Renal cortex interstitium (tissue), 11 donors: Measurements from ENCODE around the gene PLA2G2C. TPM values are rescaled to one million over a fixed set of nuclear protein-coding genes. Genes with fewer than 3 reads are reported as not detected.

Experiments
- DNase-seq, 11 donors: peaks; one replicate each; pipeline ENCODE4 v3.0.0-alpha.2; 2013; ENCODE audit warnings: low read depth in 9 of 11, low spot score in 4 of 11; ENCODE audit errors: extremely low read depth in 1 of 11
- polyA plus RNA-seq, 3 donors: library from polyadenylated mRNA; unstranded; fragments of 120-200 nt; gene quantifications; one replicate each; pipeline ENCODE4 v1.2.1, GENCODE V29; 2013; ENCODE audit not compliant: insufficient read length in 3 of 3

PLA2G2C gene
- polyA plus RNA-seq, 3 donors, result 0.11 to 0.33 TPM; not detected in 1

DNA sequence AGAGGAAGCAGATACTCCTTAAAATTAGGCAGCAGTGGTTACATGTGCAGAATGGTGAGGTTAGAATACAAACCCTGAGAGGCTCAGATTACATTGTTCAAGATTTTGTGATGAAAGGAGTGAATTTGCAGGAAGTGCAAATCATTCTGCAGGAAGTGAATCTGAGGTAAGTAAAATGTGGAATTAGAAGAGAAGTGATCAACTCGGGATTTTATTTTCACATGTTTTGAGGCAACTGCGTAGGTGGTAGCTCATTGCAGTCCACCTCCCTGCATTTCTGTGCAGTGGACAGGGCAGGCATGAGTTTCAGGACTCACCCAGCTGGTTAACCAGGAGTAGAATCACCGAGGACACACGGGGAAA lies 2.1 kb upstream of the PLA2G2C start:
- no peak for DNase-seq

DNA sequence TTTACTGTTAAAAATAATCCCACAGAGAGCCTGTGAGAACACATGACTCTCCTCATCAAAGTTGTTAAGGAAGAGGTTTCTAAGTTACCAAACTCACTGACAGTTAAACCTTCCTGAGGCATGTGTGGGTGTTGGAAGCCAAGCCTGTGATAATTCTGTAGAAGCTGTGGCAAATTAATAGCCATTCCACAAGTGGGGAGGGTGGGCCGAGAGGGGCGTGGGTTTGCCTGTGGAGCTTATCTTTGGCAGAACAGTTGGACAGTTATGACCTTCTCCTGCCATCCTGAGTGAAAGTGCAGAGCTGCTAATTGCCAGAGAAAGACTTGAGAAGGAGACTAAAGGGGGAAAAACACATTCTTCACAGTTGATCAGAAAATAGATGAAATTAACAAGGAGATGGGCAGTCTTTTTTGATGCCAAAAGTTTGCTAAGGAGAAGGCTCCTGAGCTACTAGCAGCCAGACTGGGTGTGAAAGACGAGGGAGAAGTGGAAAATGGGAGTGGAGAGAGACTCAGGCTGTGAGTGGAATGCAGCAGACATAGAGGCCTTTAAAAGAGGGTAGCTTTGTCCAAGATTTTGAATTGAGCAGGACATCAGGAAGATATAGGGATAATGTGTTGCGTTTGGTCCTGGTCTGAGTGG lies 1.6 kb upstream of the PLA2G2C start:
- no peak for DNase-seq

DNA sequence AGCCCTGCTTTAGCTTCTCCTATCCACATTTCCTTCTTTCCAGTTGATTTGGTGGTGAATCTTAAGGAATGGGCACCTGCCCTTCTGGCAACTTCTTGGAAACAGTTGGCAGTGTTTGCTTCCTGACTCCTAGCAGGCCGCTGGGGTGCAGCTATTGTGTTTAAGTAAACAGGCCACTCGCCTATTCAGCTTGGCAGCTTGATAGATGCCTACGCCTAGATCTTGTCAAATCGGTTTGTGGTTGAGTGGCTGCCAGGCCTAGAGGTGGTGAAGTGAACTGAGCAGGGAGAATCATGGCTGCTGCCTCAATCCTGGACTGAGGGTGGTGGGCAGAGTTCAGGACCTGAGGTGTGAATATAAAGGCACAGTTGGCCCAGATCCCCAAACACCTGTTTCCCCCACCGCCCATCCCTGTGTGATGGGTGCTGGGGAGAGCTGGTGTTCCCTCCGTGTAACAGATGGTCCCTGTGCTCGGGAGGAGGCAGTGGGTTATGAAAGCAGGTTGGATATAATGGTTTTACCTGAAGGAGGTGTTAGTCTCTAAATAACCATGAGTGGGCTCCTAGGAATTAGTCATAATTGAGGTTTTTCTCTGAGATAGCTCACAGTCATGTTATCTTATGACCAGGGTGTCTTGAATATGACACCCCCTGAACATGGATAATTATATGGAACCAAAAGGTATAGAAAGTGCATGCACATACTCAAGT lies 940 bp upstream of the PLA2G2C start:
- no peak for DNase-seq

DNA sequence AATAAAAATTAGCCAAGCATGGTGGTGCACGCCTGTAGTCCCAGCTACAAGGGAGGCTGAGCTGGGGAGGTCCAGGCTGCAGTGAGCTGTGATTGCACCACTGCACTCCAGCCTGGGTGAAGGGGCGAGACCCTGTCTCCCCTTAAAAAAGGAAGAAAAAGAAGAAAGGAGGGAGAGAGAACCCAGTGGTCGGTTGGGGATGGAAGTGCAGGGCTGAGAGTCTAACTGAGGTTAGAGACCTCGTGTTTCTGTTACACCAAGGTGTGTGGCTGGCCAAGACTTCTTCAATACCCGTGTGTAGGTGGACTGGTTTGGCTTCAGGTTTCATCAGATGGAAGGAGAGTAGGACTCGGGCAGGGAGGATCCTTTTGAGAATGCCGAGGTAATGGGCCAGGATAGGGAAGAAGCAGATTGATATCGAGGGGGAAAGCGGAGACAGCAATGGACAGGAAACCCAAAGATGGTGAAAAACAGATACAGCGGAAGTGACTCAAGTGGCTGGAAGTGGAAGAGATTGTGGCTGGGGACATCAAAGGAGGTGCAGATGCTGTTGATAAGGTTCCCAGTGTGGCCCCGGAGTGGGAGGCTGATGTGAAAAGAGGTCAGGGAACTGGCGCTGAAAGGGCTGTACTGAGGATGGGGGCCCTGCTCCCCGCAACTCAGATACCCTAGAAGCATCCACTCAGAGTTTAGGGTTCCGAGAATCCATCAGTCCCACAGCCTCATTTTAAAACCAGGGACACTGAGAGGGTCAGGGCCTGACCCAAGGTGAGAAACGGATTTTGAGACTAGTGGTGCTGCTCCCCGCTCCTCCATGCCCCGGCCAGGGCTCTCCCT lies 1.1 kb downstream of the PLA2G2C start:
- no peak for DNase-seq

DNA sequence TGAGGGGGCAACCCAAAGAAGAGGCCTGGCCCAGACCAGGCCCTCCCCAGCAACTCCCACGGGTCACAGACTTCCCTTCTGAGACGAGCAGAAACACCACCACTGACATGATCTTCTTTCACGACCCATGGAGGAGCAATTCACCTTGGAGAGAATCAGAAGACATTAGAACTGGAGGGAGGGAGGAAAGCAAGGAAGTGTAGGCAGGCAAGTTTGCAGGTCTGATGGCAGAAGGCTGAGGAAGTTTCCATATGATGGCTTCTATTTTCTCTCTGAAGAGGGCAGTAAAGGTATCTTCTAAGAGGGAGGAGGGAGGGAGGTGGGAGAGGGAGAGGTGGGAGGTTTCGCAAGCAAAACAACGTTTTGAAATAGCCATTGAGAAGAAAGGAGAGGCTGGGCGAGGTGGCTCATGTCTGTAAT lies 1.8 kb downstream of the PLA2G2C start:
- no peak for DNase-seq

DNA sequence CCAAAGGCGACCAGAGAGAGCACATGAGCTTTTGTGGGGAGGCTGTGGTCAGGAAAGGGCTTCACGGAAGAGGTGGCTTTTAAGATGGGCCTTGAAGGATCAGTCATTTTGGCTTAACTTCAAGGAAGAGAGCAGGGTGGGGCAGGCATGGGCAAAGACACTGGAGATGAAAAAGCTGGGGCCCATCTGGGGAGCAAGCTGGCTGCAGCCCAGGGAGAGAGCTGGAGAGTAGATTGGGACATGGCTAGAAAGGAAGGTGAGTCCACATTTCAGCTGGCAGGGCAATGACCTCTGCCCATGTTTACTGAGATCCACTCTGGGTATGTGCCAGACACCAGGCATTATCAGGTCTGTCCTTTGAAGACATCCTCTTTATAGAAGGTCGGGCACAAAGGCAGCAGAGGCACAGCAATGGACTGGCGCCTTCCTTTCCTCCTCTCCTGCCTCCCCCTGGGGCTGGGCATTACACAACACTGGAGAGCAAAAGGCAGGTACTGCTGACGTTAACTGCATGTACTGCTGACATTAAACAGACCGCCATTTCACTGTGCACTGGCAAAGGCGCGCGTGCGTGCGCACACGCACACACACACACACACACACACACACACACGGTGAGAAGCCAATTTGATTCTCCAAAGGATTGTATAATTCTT lies 2.6 kb downstream of the PLA2G2C start:
- no peak for DNase-seq

DNA sequence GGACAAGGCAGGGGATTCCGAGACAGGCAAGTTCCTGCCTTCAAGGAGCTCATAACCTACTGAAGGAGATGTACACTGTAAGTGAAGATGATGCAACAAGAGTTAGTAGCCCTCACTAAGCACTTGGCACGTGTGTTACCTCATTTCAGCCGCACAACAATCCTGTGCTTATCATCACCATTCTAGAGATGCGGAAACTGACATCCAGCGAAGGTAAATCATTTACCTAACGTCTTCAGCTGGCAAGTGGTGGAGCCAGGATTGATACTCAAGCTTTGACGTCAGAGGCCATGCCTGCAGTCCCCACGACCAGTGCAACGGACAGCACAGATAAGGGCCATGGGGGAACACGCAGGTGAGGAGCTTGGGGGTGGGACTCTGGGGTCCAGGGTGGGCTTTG lies 3.3 kb downstream of the PLA2G2C start:
- DNase-seq, result no peak

DNA sequence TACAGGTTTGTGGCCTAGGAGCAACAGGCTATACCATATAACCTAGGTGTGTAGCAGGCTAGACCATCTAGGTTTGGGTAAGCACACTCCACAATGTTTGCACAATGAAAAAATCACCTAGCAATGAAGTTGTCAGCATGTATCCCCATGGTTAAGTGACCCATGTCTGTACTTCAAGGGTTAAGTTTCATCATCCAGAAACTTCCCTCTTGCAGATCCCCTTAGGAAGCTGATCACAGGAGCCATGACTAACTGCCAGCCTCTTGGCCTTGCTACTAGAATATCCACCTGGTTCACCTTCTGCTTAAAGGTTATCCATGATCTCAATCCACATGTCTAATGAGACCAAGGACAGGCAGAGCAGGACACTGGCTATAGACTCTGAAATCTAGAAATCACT lies 3.9 kb downstream of the PLA2G2C start:
- DNase-seq, result no peak

DNA sequence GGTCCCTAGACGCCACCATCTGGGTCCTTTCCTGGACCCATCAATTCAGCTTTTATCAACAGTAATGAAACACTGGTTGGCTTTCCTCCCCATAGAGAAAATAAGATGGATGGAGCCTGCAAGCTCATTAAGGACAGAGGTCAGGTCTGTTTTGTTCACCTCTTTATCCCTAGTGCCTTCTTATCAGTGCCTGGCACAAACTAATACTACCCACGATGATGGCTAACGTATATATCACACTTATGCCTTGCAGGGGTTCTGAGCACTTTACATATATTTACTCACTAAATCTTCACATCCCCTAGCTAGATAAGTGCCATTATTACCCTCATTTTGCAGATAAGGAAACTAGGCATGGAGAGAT lies 5.5 kb downstream of the PLA2G2C start:
- no peak for DNase-seq

DNA sequence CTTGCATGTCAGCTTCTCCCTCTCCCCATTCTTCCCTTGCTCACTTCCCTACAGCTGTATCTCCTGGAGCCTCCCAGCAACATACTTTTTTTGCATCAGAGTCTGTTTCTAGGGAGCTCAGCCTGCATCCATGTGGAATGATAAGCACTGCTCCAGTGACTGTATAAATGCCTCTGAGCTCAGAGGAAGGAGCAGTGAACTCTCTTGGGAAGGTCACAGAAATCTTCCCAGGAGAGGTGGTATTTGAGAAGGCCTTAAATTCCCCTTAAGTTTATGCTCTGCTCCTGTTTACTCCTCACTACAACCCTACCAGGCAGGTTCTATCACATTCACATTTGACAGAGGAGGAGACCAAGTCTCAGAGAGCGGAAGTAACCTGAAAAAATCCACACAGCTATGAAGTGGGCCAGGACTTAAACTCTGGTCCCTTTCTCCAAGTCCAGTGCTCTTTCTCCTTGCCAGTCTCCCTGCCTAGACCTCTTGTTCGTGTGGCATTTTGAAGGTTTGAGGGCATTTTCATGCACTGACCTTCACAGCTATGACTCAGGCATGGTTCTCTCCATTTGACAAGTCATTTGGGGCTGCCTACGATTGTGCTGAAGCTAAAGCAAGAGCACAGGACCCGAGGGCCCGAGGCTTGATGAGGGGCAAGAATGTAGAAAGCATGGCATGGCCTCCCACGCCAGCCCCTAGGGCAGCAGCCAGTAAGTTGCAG lies 6.0 kb downstream of the PLA2G2C start:
- no peak for DNase-seq

DNA sequence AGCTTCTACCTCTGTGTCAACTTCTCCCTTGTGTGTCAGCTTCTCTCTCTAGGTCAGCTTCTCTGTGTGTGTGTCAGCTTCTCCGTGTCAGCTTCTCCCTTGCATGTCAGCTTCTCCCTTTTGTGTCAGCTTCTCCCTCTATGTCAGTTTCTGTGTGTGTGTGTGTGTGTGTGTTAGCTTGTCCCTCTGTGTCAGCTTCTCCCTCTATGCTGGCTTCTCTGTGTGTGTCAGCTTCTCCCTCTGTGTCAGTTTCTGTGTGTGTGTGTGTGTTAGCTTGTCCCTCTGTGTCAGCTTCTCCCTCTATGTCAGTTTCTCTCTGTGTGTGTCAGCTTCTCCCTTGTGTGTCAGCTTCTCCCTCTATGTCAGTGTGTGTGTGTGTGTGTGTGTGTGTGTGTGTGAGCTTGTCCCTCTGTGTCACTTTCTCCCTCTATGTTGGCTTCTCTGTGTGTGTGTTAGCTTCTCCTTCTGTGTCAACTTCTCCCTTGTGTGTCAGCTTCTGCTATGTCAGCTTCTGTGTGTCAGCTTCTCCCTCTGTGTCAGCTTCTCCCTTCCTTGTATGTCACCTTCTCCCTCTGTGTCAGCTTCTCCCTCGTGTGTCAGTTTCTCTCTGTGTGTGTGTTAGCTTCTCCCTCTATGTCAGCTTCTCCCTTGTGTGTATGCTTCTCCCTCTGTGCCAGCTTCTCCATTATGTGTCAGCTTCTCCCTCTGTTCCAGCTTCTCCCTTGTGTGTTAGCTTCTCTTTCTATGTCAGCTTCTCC lies 6.8 kb downstream of the PLA2G2C start:
- DNase-seq, result no peak

DNA sequence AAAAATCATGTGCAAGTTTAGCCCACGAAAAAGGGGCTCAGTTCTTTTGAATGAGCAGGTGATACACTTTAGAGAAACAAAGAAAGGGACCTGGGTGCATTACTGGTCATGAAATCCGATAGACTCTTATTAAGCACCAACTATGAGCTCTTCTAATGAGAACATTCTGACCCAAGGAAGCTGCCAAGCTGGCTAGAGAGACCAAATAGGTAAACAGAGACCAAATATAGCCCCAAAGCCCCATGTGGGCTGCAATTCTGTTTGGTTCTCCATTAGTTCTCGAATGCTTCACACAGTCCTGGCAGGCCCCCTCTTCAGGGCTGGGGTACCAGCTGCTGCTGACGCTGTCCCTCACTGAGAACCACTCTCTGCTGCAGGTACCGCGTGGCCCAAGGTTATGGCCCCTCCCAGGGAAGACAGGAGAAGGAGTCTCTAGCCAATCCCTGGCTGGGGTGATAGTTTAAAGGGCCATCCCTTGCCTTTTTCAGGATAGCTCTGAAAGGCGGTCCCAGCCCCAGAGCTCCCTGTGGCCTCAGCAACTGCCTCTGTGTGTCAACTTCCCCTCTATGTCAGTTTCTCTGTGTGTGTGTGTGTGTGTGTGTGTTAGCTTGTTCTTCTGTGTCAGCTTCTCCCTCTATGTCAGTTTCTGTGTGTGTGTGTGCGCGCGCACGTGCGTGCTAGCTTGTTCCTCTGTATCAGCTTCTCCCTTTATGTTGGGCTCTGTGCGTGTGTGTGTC lies 7.5 kb downstream of the PLA2G2C start:
- no peak for DNase-seq

DNA sequence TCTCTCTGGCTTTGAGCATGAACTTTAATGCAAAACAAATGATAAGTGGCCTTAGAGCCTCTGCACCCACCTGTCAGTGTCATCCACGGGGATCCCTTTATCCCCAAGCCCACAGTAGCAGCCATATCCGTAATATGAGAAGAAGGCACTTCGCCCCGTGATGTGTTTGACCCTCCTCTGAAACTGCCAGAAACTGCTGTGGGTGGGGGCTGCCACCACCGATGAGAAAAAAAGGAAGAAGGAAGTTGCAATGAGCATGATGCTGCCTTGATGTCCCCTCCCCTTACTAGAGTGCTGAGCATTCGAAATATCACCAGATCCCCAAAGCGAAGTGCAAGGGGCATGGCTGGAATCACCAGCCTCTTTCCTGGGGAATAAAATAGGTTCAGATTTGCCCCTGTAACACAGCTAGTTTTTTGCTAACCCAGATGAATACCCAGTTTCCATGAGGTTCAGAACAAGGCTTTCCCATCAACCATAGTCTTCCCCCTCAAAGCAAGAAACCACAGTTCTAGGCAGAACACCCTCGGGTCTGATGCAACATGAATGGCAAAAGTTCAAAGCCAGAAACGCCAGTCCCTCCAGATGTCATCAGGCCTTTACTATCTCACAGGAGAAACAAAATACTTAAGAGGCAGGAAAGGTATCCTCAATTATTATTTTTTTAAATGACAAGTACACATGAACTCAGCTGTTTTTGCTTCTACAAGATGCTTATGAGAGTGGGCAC lies 11.2 kb downstream of the PLA2G2C start:
- DNase-seq, result no peak

DNA sequence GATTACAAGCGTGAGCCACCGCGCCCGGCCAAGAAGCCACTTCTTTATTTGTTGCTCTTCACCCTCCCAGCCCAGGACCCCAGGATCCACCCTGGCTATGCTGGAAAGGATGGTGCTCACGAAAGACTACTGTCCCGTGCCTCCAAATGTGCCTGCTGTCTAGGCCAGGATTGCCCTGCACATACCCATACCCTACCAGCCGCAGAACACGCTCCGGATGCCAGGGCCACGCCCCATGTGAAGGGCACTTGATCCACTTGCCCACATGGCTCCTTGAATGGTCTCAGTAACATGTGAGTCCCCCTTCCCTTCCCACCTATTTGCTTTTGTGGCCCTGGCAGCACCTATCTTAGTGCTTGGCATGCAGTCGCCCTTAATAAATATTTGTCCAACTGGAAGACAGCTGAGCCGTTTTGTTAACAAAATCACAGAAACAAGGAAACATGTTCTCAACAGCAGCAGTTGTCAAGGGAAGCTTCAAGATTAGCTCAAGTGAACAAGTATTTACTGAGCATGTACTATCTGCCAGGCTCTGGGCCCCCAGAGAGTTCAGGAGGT lies 14.2 kb downstream of the PLA2G2C start:
- no peak for DNase-seq

DNA sequence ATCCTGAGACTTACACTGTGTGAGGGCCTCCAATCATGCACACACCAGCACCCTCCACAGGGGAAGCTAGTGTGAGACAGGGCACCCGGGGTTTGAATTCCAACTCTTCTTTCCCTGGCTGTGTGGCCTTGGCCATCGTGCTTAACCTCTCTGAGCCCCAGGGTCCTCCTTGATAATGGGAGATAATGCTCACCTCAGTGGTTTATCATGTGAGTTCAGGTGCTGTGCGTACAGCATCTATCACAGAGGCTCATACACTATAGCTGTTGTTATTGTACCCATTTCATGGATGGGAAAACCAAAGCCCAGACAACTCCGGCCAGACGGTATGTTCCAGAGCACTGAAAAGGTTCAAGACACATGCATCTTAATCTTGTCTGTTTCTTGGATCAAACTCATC lies 16.4 kb downstream of the PLA2G2C start:
- no peak for DNase-seq

DNA sequence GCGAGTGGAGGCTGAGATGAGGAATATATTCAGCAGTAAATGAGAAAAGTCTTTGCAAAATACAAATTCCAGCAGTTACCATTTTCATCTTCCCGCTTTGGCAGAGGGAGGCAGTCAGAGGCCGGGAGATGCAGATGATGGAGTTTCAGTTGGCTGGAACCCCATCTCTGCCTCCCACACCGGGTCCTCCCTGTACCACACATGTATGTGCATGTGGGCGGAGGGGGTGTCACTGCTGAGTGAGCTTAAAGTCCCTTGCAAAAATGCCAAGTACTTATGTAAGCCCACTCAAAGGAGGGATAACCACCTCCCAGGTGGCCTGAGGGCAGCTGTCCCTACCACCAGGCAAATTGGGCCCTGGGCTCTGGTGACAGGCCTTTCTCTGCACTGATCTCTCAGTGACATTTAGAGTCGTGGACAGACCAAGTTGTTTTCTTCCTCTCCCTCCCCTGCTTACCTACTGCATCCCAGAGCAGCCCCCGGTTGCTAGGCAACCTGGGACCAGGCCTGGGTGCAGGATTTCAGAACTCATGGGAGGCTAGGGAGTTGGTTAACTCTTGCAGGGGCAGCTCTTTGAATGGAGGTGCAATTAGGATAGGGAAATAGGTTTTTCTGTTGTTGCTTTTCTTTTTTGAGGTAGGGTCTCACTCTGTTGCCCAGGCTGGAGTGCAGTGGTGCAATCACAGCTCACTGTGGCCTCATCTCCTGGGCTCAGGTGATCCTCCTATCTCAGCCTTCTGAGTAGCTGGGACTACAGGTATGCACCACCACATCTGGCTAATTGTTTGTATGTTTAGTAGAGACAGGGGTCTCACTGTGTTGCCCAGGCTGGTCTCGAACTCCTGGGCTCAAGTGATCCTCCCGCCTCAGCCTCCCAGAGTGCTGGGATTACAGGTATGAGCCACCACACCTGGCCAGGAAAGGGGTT lies 17.5 kb downstream of the PLA2G2C start:
- peak in 1 of 11 donors; percentile 38 for DNase-seq
